Fibroblast of the aortic adventitia (primary cell): ENCODE data around the gene ROR1. TPM values are rescaled to one million over a fixed set of nuclear protein-coding genes. Genes with fewer than 3 reads are reported as not detected.

Experiments
- DNase-seq: peaks from one replicate; pipeline ENCODE4 v3.0.0-alpha.2; 2010; ENCODE audit warnings: low read depth
- H3K4me3 ChIP-seq: 2 replicates; pipeline ENCODE4 v1.5.1; 2011; ENCODE audit warnings: low read depth, mild to moderate bottlenecking, control low read depth, low read length, moderate library complexity
- CTCF ChIP-seq: IDR thresholded peaks from 2 replicates; pipeline ENCODE4 v1.5.1; 2011; ENCODE audit warnings: mild to moderate bottlenecking, low read length, control low read depth, inconsistent platforms; ENCODE audit not compliant: insufficient read depth
- total RNA-seq: library from RNA; depleted of rRNA; stranded (reverse); fragments of >200 nt; gene quantifications from 2 replicates; pipeline ENCODE4 v1.2.3, GENCODE V29; 2012; ENCODE audit warnings: low replicate concordance

Gene ROR1
- total RNA-seq, 1 donor: 18.8 TPM

GRCh38 chr1:63790989-63791388 is 17.2 kb downstream of the ROR1 start:
- no peak overlapping the region for H3K4me3 ChIP-seq
- no peak for DNase-seq
- no peak for TF ChIP-seq CTCF

DNA sequence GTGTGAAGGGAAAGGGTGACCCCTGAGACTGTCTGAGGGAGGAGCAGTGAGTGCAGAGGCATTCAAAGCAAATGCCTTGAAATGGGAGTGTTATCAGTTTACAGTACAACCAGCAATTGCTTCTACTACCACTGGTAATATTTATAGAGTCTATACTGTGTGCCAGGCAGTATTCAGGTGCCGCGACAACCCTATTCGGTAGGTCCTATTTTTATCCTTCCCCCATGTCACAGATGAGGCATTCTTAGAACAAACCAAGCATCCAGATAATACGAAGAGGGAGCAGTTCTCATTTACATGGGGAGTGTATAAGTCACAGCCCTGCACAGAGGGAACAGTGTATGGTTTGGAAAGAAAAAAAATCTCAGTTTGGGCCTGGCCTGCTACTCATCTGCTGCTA is 18.3 kb downstream of the ROR1 start:
- no peak for TF ChIP-seq CTCF
- H3K4me3 ChIP-seq: no peak overlapping the region
- DNase-seq: no peak

DNA sequence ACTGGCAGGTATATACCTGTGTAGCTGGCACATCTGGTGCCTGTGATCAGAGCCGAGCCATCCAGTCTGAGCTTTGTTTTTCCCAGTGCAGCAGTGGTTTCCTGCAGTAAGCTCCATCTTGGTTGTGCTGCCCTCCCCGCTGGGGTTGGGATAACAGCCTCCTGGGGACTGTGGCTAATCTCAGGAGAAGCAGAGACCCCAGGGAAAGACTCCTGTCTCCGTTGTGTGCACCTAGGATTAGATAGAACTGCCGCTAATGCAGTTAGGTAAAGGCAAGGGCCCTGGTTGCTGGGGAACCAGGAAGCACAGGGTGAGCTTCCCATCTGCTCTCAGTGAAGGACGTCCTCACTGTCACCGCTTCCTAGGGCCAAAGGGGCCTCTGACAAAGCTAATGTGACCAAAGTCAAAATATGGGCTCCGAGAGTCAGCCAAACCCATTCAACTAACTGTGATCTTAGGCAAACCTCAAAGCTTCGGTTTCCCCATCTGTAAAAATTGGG is 20.0 kb downstream of the ROR1 start:
- no peak for DNase-seq
- H3K4me3 ChIP-seq: no peak overlapping the region
- TF ChIP-seq CTCF: no peak

DNA sequence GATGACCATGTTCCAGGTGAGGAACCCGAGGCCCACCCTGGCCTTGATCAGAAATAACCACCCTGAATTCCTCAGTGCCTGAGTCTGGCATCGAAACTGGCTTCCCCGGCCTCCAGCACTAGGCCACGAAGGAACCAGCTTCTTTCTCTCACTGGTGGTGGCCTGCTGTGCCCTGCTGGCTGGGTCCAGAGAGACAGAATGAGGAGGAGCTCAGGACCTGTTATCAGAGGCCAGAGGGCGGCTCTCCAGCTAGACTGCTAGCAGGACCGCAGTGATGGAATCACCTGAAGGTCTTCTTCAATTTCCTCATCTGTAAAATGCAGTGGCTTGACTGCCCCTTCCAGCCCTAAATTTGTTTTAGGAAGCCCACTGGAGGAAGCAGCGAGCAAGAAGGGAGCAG is 20.5 kb downstream of the ROR1 start:
- DNase-seq: no peak
- TF ChIP-seq CTCF: no peak
- H3K4me3 ChIP-seq: no peak overlapping the region

- H3K4me3 ChIP-seq: no peak overlapping the region
- TF ChIP-seq CTCF: no peak
- no peak for DNase-seq
Measured at GRCh38 chr1:63794939-63795378, 21.1 kb downstream of the ROR1 start.

GRCh38 chr1:63795455-63795854 is 21.6 kb downstream of the ROR1 start:
- no peak for DNase-seq
- H3K4me3 ChIP-seq: no peak overlapping the region
- TF ChIP-seq CTCF: no peak

- no peak for DNase-seq
- TF ChIP-seq CTCF: no peak
- no peak overlapping the region for H3K4me3 ChIP-seq
Measured at GRCh38 chr1:63797056-63797726, 23.4 kb downstream of the ROR1 start.
